DOHH2 (cell line): ENCODE measurements around the gene C1QTNF8.

Source experiments
- H3F3A ChIP-seq: fragments of 200-600 bp; sonication (generic), shearing (Covaris generic); 2 replicates; pipeline ENCODE4 v1.6.0; 2016; ENCODE audit warnings: antibody characterized with exemption, mild to moderate bottlenecking; ENCODE audit not compliant: control insufficient read depth, insufficient read depth
- H3K27ac ChIP-seq: fragments of 200-600 bp; sonication (generic); 2 replicates; pipeline ENCODE4 v1.5.1; 2014; ENCODE audit warnings: low read depth, mild to moderate bottlenecking, low read length, moderate library complexity
- H3K27me3 ChIP-seq: fragments of 200-600 bp; sonication (generic); 2 replicates; pipeline ENCODE4 v1.6.1; 2014; ENCODE audit warnings: mild to moderate bottlenecking, low read length, mixed read lengths; ENCODE audit not compliant: control insufficient read depth
- H3K36me3 ChIP-seq: fragments of 200-600 bp; sonication (generic); 2 replicates; pipeline ENCODE4 v1.6.1; 2014; ENCODE audit warnings: mild to moderate bottlenecking, low read length, moderate library complexity, mixed read lengths; ENCODE audit not compliant: control insufficient read depth
- H3K4me1 ChIP-seq: fragments of 200-600 bp; sonication (generic); 2 replicates; pipeline ENCODE4 v1.6.1; 2014; ENCODE audit warnings: mild to moderate bottlenecking, low read length, mixed read lengths; ENCODE audit not compliant: control insufficient read depth
- H3K4me2 ChIP-seq: fragments of 200-600 bp; sonication (generic); 2 replicates; pipeline ENCODE4 v1.6.0; 2014; ENCODE audit warnings: mild to moderate bottlenecking, low read length, moderate library complexity
- H3K4me3 ChIP-seq: fragments of 200-600 bp; sonication (generic); 2 replicates; pipeline ENCODE4 v1.5.1; 2014; ENCODE audit warnings: mild to moderate bottlenecking, low read length, mixed read lengths
- H3K79me2 ChIP-seq: fragments of 200-600 bp; sonication (generic); 2 replicates; pipeline ENCODE4 v1.6.1; 2014; ENCODE audit warnings: mild to moderate bottlenecking, low read length, mixed read lengths; ENCODE audit not compliant: control insufficient read depth
- H3K9me2 ChIP-seq: fragments of 200-600 bp; sonication (generic); replicated peaks from 2 replicates; pipeline ENCODE4 v1.6.1; 2014; ENCODE audit warnings: mild to moderate bottlenecking, low read length, mixed read lengths; ENCODE audit not compliant: control insufficient read depth
- H3K9me3 ChIP-seq: fragments of 200-600 bp; sonication (generic); 2 replicates; pipeline ENCODE4 v1.6.1; 2014; ENCODE audit warnings: antibody characterized with exemption, low read length, mixed read lengths; ENCODE audit not compliant: control insufficient read depth, insufficient read depth
- H4K20me1 ChIP-seq: fragments of 200-600 bp; sonication (generic); 2 replicates; pipeline ENCODE4 v1.6.0; 2014; ENCODE audit warnings: low read depth, mild to moderate bottlenecking, antibody characterized with exemption, low read length, moderate library complexity; ENCODE audit not compliant: control insufficient read depth, insufficient read depth
- EZH2phosphoT487 ChIP-seq: fragments of 200-600 bp; sonication (generic); IDR thresholded peaks from 2 replicates; pipeline ENCODE4 v1.6.1; 2017; ENCODE audit warnings: borderline replicate concordance, mild to moderate bottlenecking, antibody characterized with exemption, low read length, moderate library complexity, mixed read lengths
- TF ChIP-seq, protein P1 (sequence below): fragments of 200-600 bp; sonication (generic); IDR thresholded peaks from one replicate; pipeline ENCODE4 v1.5.1; 2014; ENCODE audit warnings: antibody characterized with exemption, mild to moderate bottlenecking, low read depth, low read length; ENCODE audit not compliant: poor library complexity, severe bottlenecking

Gene C1QTNF8

GRCh38 chr16:1056196-1056595 is 39.8 kb downstream of the C1QTNF8 start:
- Histone ChIP-seq H3K27me3 (no peaks in the 10 kb centered on the region), H3K4me2 (no peak overlapping the region), H3F3A (no peaks in the 10 kb centered on the region), H3K9me3 (no peaks in the 10 kb centered on the region), H4K20me1 (no peaks in the 10 kb centered on the region), H3K4me1 (no peaks in the 10 kb centered on the region), H3K27ac (no peak overlapping the region), H3K4me3 (no peak overlapping the region), H3K79me2 (no peaks in the 10 kb centered on the region), H3K9me2 (no peaks in the 10 kb centered on the region), H3K36me3 (no peaks in the 10 kb centered on the region)
- TF ChIP-seq EZH2phosphoT487 = no peak
- TF ChIP-seq, protein P1, sequence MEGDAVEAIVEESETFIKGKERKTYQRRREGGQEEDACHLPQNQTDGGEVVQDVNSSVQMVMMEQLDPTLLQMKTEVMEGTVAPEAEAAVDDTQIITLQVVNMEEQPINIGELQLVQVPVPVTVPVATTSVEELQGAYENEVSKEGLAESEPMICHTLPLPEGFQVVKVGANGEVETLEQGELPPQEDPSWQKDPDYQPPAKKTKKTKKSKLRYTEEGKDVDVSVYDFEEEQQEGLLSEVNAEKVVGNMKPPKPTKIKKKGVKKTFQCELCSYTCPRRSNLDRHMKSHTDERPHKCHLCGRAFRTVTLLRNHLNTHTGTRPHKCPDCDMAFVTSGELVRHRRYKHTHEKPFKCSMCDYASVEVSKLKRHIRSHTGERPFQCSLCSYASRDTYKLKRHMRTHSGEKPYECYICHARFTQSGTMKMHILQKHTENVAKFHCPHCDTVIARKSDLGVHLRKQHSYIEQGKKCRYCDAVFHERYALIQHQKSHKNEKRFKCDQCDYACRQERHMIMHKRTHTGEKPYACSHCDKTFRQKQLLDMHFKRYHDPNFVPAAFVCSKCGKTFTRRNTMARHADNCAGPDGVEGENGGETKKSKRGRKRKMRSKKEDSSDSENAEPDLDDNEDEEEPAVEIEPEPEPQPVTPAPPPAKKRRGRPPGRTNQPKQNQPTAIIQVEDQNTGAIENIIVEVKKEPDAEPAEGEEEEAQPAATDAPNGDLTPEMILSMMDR = no peak

DNA sequence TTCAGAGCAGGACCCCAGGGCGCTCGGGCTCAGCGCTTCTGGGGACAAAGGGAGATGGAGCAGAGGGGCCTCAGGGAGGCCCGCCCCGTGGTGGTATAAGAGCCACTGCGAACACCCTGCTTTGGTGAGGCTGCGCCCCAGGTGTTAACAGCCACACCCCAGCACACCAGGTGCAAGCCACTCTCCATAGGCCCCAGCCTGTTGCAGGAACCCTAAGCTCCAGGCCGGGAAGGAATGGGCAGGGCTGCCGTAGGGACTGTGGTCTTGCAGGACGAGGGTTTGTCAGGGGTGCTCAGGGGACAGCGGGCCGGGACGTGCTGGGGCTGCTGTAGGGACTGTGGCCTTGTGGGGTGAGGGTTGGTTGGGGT is 40.5 kb downstream of the C1QTNF8 start:
- no peaks in the 10 kb centered on the region for H3K79me2 ChIP-seq
- H3F3A ChIP-seq = no peaks in the 10 kb centered on the region
- no peaks in the 10 kb centered on the region for H3K4me1 ChIP-seq
- no peak overlapping the region for H3K27ac ChIP-seq
- H3K27me3 ChIP-seq = no peaks in the 10 kb centered on the region
- H3K4me3 ChIP-seq = no peak overlapping the region
- H3K9me3 ChIP-seq = no peaks in the 10 kb centered on the region
- no peak overlapping the region for H3K4me2 ChIP-seq
- no peaks in the 10 kb centered on the region for H3K9me2 ChIP-seq
- TF ChIP-seq, protein P1 = no peak
- no peak for TF ChIP-seq EZH2phosphoT487
- H3K36me3 ChIP-seq = no peaks in the 10 kb centered on the region
- no peaks in the 10 kb centered on the region for H4K20me1 ChIP-seq

DNA sequence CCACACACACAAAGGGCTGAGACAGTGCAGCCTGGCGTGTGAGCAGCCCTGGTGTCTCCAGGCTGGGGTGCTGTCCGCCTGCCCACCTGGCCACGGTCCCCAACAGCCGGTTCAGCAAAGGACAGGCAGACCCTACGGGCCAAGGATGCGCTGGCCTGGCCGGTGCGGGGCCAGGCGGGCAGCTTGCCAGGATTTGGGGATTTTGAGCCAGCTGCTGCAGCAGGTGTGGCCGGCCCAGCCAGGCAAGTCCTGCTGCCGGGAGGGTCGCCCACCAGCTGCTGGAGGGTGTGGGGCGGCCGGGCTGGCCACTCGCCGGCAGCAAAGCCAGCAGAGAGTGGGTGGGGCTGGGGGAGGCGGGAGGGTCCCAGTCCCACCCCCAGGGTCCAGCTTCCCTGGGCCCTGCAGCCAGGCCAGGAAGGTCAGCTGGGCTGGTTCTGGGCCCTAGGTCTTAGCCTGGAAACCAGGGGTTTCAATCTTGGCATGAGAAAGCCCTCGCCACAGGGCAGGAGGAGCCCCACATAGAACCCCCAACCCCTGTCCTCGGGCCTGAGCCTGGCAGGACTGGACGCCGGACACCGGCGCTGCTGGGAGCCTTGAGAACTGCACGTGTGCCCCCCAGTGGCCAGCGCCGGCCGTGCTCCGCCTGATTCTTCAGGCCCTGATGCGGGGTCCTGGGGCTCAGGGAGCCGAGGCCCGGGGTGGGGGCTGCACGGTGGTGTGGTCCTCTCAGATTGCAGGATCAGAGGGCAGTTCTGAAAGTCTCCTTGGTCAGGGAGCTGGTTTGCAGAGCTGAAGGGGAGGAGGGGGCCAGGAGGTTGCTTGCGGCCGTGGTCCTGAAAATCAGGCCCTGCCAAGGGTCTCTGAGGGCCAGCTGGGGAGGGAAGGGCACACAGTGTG is 41.1 kb downstream of the C1QTNF8 start:
- no peaks in the 10 kb centered on the region for H3K9me3 ChIP-seq

More for the DNA sequence above, 41.1 kb downstream of the C1QTNF8 start:
- H3F3A ChIP-seq = no peaks in the 10 kb centered on the region
- no peaks in the 10 kb centered on the region for H3K27me3 ChIP-seq
- no peaks in the 10 kb centered on the region for H3K79me2 ChIP-seq
- TF ChIP-seq EZH2phosphoT487 = no peak
- TF ChIP-seq, protein P1 = peak; percentile 79
- H3K27ac ChIP-seq = no peak overlapping the region
- H3K36me3 ChIP-seq = no peaks in the 10 kb centered on the region
- no peaks in the 10 kb centered on the region for H3K4me1 ChIP-seq
- no peaks in the 10 kb centered on the region for H3K9me2 ChIP-seq
- H3K4me3 ChIP-seq = no peak overlapping the region
- H3K4me2 ChIP-seq = no peak overlapping the region
- no peaks in the 10 kb centered on the region for H4K20me1 ChIP-seq
